Bronchial epithelial cell (primary cell): ENCODE data around the gene EEF1B2. TPM values are rescaled to one million over a fixed set of nuclear protein-coding genes. Genes with fewer than 3 reads are reported as not detected.
A peak's percentile ranks its signal among the peaks of the same experiment; 100 is the strongest.
"Not testable (repeated sequence)": the region's sequence is repeated elsewhere in the genome, so short reads cannot be mapped to it uniquely, and the experiment has no call there.

Experiments
- DNase-seq: peaks from one replicate; pipeline ENCODE4 v3.0.0-alpha.2; 2010; ENCODE audit warnings: low read depth
- FAIRE-seq: peaks from 2 replicates; lab custom pipeline; 2011; peaks lifted over from hg19 to GRCh38; lab: Jason Lieb, UNC
- H3K27me3 ChIP-seq: 2 replicates; pipeline ENCODE4 v1.5.1; 2011; ENCODE audit warnings: low read length; ENCODE audit not compliant: control insufficient read depth, insufficient read depth
- H3K36me3 ChIP-seq: 2 replicates; pipeline ENCODE4 v1.5.1; 2011; ENCODE audit warnings: low read length; ENCODE audit not compliant: control insufficient read depth, insufficient read depth
- H3K4me3 ChIP-seq: 2 replicates; pipeline ENCODE4 v1.5.1; 2011; ENCODE audit warnings: mild to moderate bottlenecking, low read depth, low read length, control low read depth
- total RNA-seq: library from RNA; depleted of rRNA; stranded (reverse); fragments of >200 nt; gene quantifications from 2 replicates; pipeline ENCODE4 v1.2.1, GENCODE V29; 2014
- TF ChIP-seq, protein P1 (sequence below): IDR thresholded peaks from 2 replicates; pipeline ENCODE4 v1.5.1; 2011; ENCODE audit warnings: mild to moderate bottlenecking, moderate library complexity, low read length, control low read depth, inconsistent platforms; ENCODE audit not compliant: insufficient read depth, severe bottlenecking

Gene EEF1B2
- total RNA-seq, 1 donor from 2014 or later: 816 TPM

DNA sequence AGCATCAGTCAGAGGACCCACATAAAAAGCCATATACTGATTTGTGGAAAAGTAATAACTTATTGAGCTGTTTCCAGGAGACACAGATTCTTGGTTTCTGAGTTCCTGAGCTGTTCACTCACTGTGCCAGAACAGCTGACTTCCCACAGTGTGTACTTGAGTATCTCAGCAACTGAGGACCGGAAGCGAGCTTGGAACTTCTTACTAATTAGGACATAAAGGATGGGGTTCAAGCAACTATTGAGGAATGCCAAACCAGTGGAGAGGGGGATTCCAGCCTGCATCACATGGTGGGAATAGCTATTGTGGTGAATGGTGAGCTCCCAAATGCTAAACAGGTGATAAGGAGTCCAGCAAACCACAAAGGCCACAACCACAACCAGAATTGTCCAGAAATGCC lies 16.4 kb downstream of the EEF1B2 start:
- H3K4me3 ChIP-seq: no peak overlapping the region

DNA sequence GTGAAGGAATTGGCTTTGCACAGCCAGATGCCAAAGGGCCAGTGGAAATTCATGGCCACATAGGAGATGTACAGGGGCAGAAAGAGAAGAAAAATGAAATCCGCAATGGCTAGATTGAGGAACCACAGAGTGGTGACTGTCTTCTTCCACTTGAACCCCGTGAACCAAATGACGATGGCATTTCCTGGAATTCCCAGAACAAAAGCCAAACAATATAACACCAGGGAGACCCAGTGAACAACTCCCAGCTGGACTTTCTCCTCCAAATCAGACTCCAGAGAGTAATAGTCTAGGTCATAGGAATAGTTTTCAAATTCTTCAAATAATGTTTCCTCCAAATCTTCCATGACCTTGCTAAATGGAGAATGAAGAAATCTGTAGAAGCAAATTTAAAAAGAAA lies 17.2 kb downstream of the EEF1B2 start:
- TF ChIP-seq, protein P1, sequence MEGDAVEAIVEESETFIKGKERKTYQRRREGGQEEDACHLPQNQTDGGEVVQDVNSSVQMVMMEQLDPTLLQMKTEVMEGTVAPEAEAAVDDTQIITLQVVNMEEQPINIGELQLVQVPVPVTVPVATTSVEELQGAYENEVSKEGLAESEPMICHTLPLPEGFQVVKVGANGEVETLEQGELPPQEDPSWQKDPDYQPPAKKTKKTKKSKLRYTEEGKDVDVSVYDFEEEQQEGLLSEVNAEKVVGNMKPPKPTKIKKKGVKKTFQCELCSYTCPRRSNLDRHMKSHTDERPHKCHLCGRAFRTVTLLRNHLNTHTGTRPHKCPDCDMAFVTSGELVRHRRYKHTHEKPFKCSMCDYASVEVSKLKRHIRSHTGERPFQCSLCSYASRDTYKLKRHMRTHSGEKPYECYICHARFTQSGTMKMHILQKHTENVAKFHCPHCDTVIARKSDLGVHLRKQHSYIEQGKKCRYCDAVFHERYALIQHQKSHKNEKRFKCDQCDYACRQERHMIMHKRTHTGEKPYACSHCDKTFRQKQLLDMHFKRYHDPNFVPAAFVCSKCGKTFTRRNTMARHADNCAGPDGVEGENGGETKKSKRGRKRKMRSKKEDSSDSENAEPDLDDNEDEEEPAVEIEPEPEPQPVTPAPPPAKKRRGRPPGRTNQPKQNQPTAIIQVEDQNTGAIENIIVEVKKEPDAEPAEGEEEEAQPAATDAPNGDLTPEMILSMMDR: no peak
- FAIRE-seq: no peak
- Histone ChIP-seq H3K27me3 (no peaks in the 10 kb centered on the region), H3K36me3 (no peaks in the 10 kb centered on the region), H3K4me3 (no peak overlapping the region)
- DNase-seq: no peak

More for the DNA sequence above, 16.4 kb downstream of the EEF1B2 start:
- Histone ChIP-seq H3K27me3 (no peaks in the 10 kb centered on the region), H3K36me3 (no peaks in the 10 kb centered on the region)
- TF ChIP-seq, protein P1: no peak
- FAIRE-seq: no peak
- DNase-seq: no peak

DNA sequence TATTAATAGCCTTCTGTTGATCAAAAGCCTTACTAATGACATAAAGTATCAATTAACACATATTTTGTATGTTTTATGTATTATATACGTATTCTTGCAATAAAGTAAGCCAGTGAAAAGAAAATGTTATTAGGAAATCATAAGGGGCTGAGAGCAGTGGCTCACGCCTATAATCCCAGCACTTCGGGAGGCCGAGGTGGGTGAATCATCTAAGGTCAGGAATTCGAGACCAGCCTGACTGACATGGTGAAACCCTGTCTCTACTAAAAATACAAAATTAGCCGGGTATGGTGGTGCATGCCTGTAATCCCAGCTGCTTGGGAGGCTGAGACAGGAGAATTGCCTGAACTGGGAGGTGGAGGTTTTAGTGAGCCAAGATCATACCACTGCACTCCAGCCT lies 21.8 kb downstream of the EEF1B2 start:
- not testable (repeated sequence) for H3K36me3 ChIP-seq, H3K4me3 ChIP-seq, H3K27me3 ChIP-seq, DNase-seq, FAIRE-seq

DNA sequence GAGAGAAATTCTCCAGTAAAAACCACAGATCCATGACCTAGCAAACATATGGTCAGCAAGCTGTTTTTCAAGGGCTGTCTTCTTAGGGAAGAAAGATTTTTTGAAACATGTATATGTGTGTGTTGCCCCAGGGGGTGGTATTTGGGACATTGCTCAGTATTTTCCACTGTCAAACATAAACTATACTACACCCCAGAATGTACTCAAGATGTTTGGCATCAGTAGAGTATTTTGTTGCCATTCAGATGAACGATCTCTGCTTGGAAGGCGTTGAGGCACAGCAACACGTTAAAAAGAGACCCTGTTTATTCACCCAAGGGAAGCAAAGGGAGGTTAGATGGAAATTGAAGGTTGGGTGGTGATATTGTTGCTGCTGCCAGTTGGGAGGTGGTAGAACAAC lies 30.0 kb downstream of the EEF1B2 start:
- Histone ChIP-seq H3K36me3 (no peaks in the 10 kb centered on the region), H3K27me3 (no peaks in the 10 kb centered on the region), H3K4me3 (no peak overlapping the region)
- DNase-seq (no peak), FAIRE-seq (peak; percentile 88)
- TF ChIP-seq, protein P1: no peak

DNA sequence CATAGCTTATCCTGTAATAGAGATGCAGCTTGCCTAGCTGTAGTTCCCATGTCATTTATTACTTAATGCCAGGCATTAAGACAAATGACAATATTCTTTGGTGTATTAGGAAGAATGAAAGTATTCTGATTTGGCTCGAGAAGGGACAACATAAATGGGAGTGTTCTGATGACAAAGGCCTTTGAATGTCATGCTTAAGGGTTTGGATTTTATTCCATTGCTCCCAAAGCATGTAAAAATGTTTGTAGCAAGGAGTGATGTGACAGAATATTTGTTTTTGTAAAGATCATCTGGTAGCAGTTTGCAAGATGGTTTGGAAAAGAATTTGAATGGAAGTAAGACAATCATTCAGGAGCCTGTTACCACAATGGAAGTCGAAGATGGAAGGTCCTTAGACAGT lies 30.4 kb downstream of the EEF1B2 start:
- FAIRE-seq: no peak
- no peaks in the 10 kb centered on the region for H3K36me3 ChIP-seq
- no peaks in the 10 kb centered on the region for H3K27me3 ChIP-seq
- TF ChIP-seq, protein P1: no peak
- no peak overlapping the region for H3K4me3 ChIP-seq
- DNase-seq: no peak

DNA sequence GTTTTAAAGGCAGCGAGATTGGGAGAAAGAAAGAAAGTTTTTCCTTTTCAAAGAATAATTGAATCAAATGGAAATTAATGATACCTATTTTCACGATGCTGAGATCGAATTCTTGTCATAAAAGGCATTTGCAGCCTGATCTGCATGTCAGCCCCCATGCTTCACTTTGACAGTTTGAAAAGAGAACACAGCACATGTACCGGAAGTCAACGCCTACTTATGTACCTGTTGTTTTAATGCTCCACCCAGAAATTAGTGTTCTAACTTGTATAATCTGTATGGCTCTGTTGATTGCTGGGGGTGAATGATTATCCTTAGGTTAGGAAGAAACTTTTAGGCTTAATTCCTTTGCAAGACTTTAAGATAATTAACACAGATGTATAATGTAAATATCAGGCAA lies 31.0 kb downstream of the EEF1B2 start:
- Histone ChIP-seq H3K36me3 (no peaks in the 10 kb centered on the region), H3K27me3 (no peaks in the 10 kb centered on the region), H3K4me3 (no peak overlapping the region)
- TF ChIP-seq, protein P1: no peak
- DNase-seq (no peak), FAIRE-seq (no peak)
